GM12878 (cell line): ENCODE measurements around the gene SRSF7. TPM values are rescaled to one million over a fixed set of nuclear protein-coding genes. Genes with fewer than 3 reads are reported as not detected.

Source experiments
- ATAC-seq: fragments of 200-7000 bp; cut with Tn5 transposase; 3 replicates; pipeline ENCODE4 v1.9.1; 2020; ENCODE audit warnings: mild to moderate bottlenecking, moderate library complexity
- BruUV-seq: library from RNA; stranded (reverse); fragments of 400-500 nt; replicated peaks from 2 replicates; lab custom pipeline; 2021; lab: Mats Ljungman, UMichigan
- CTCF ChIA-PET: fragments of 300-600 bp; sonication (Branson Sonifier 250); formaldehyde crosslinking; extraction: SDS; loops from one replicate; lab custom pipeline; 2021; ENCODE audit warnings: inconsistent platforms; lab: Yijun Ruan, JAX
- POLR2A ChIA-PET: fragments of 350-600 bp; formaldehyde crosslinking; extraction: SDS; loops from one replicate; lab custom pipeline; 2021; ENCODE audit warnings: inconsistent platforms; lab: Charles Lee
- RAD21 ChIA-PET: fragments of 300-600 bp; sonication (Branson Sonifier 250); formaldehyde crosslinking; loops from one replicate; lab custom pipeline; 2023; ENCODE audit warnings: antibody characterized with exemption; ENCODE audit not compliant: unreplicated experiment; lab: Charles Lee
- SMC1A ChIA-PET: fragments of 300-600 bp; sonication (Branson Sonifier 250); formaldehyde crosslinking; loops from one replicate; lab custom pipeline; 2023; ENCODE audit not compliant: unreplicated experiment, uncharacterized antibody; lab: Charles Lee
- DNase-seq: peaks from one replicate; pipeline ENCODE4 v3.0.0-alpha.2; 2011; ENCODE audit warnings: low read depth, low spot score
- FAIRE-seq: peaks from 3 replicates; lab custom pipeline; 2011; peaks lifted over from hg19 to GRCh38; lab: Jason Lieb, UNC
- H2AFZ ChIP-seq: 2 replicates; pipeline ENCODE4 v1.6.0; 2011; ENCODE audit warnings: low read depth, low read length, control low read depth; ENCODE audit not compliant: control insufficient read depth
- H3K27ac ChIP-seq: 2 replicates; pipeline ENCODE4 v1.5.1; 2011; ENCODE audit warnings: control low read depth; ENCODE audit not compliant: control insufficient read depth, insufficient read depth
- H3K27me3 ChIP-seq, 2 experiments: replicated peaks in 1 of 2; 2 replicates each; pipeline versions ENCODE4 v1.6.0 to v1.6.1; 2011; ENCODE audit warnings: low read length in 1 of 2; ENCODE audit not compliant: control insufficient read depth in 2 of 2, insufficient read depth in 2 of 2
- H3K36me3 ChIP-seq, 2 experiments: 2 replicates each; pipeline ENCODE4 v1.5.1; 2011; ENCODE audit warnings: low read length in 1 of 2; ENCODE audit not compliant: control insufficient read depth in 2 of 2, insufficient read depth in 2 of 2
- H3K4me1 ChIP-seq: 2 replicates; pipeline ENCODE4 v1.6.1; 2011; ENCODE audit warnings: mild to moderate bottlenecking, low read length, moderate library complexity, mixed read lengths; ENCODE audit not compliant: control insufficient read depth, insufficient read depth
- H3K4me2 ChIP-seq: 2 replicates; pipeline ENCODE4 v1.6.0; 2011; ENCODE audit warnings: control low read depth; ENCODE audit not compliant: control insufficient read depth, insufficient read depth
- H3K4me3 ChIP-seq: fragments of 200-600 bp; sonication (generic); 2 replicates; pipeline ENCODE4 v1.5.1; 2016
- H3K79me2 ChIP-seq: 2 replicates; pipeline ENCODE4 v1.6.0; 2011; ENCODE audit warnings: low read length; ENCODE audit not compliant: control insufficient read depth, insufficient read depth
- H3K9ac ChIP-seq: 2 replicates; pipeline ENCODE4 v1.8.0; 2011; ENCODE audit warnings: low read length, control low read depth, mixed read lengths; ENCODE audit not compliant: control insufficient read depth, insufficient read depth
- H3K9me3 ChIP-seq: replicated peaks from 3 replicates; pipeline ENCODE4 v1.5.1; 2011; ENCODE audit warnings: mild to moderate bottlenecking, low read length; ENCODE audit not compliant: control insufficient read depth, insufficient read depth
- H4K20me1 ChIP-seq: 2 replicates; pipeline ENCODE4 v1.6.0; 2011; ENCODE audit not compliant: control insufficient read depth, insufficient read depth
- BACH1 ChIP-seq: fragments of 450-650 bp; IDR thresholded peaks from 2 replicates; pipeline ENCODE4 v1.6.1; 2017; ENCODE audit warnings: mild to moderate bottlenecking, borderline replicate concordance
- CBX3 ChIP-seq: fragments of 200-600 bp; sonication (generic); IDR thresholded peaks from 2 replicates; pipeline ENCODE4 v1.6.1; 2016; ENCODE audit warnings: low read depth, borderline replicate concordance
- CBX5 ChIP-seq: sonication (generic); IDR thresholded peaks from 2 replicates; pipeline ENCODE4 v1.6.1; 2016; ENCODE audit warnings: low read depth, moderate library complexity, mild to moderate bottlenecking, inconsistent platforms
- CREB1 ChIP-seq: IDR thresholded peaks from 2 replicates; pipeline ENCODE4 v1.6.1; 2012; ENCODE audit warnings: low read depth, mild to moderate bottlenecking, inconsistent platforms
- ETV6 ChIP-seq, 2 experiments: fragments of 450-650 bp in 1 of 2; IDR thresholded peaks in 1 of 2; conservative IDR thresholded peaks in 1 of 2; 2 replicates each; pipeline ENCODE4 v1.6.1; 2014; ENCODE audit warnings: antibody characterized with exemption in 1 of 2, borderline replicate concordance in 1 of 2, low read depth in 1 of 2, mild to moderate bottlenecking in 1 of 2, moderate library complexity in 1 of 2
- HDGF ChIP-seq: fragments of 450-650 bp; IDR thresholded peaks from 2 replicates; pipeline ENCODE4 v1.6.1; 2016; ENCODE audit warnings: antibody characterized with exemption
- MYC ChIP-seq: IDR thresholded peaks from 2 replicates; pipeline ENCODE4 v1.6.1; 2011; ENCODE audit warnings: mild to moderate bottlenecking, low read length, moderate library complexity, inconsistent platforms; ENCODE audit not compliant: insufficient read depth, insufficient replicate concordance, insufficient read length, severe bottlenecking
- RELA ChIP-seq: fragments of 450-650 bp; IDR thresholded peaks from 2 replicates; pipeline ENCODE4 v1.8.0; 2014; ENCODE audit warnings: borderline replicate concordance; ENCODE audit not compliant: partially characterized antibody
- SMAD5 ChIP-seq: IDR thresholded peaks from 2 replicates; pipeline ENCODE4 v1.6.1; 2016; ENCODE audit warnings: antibody characterized with exemption, low read depth
- SP1 ChIP-seq: IDR thresholded peaks from one replicate; pipeline ENCODE4 v1.6.1; 2011; ENCODE audit warnings: low read depth, low read length
- SRF ChIP-seq, 2 experiments: IDR thresholded peaks; 2 replicates each; pipeline ENCODE4 v1.6.1; 2011; ENCODE audit warnings: low read depth in 2 of 2, low read length in 2 of 2, mild to moderate bottlenecking in 1 of 2, moderate library complexity in 1 of 2
- YBX1 ChIP-seq: fragments of 450-650 bp; IDR thresholded peaks from 2 replicates; pipeline ENCODE4 v1.6.1; 2016; ENCODE audit warnings: antibody characterized with exemption
- ZBTB4 ChIP-seq: fragments of 450-650 bp; formaldehyde crosslinking; IDR thresholded peaks from 2 replicates; pipeline ENCODE4 v1.4.0; 2022; ENCODE audit warnings: mild to moderate bottlenecking, moderate library complexity
- WGBS: methylation state at CpG from one replicate; pipeline ENCODE4 v1.1.6; 2016; ENCODE audit warnings: low lambda C conversion rate; ENCODE audit not compliant: insufficient replicate concordance, insufficient coverage; ENCODE audit errors: missing lambda C conversion rate; 5-methylcytosine and 5-hydroxymethylcytosine counted together
- in situ Hi-C: fragments of 300-500 bp; cut with MboI; formaldehyde crosslinking; loops from 9 replicates; pipeline ENCODE4 v1.14.3; 2018; ENCODE audit warnings: mixed read lengths
- intact Hi-C: fragments of 100-400 bp; cut with micrococcal nuclease; formaldehyde crosslinking; loops from one replicate; pipeline ENCODE4 v1.14.2; 2022; ENCODE audit not compliant: unreplicated experiment
- polyA plus RNA-seq, 11 experiments: library from polyadenylated mRNA; depleted of rRNA in 4 of 11; unstranded in 6 of 11; stranded (reverse) in 5 of 11; fragments of >200 nt; fragmentation: Nextera tagmentation in 4 of 11; fragmentation: Illumina TruSeq in 1 of 11; extraction: Ambion mirVana in 4 of 11; extraction: Trizol in 1 of 11; gene quantifications; 1 replicate in 1 of 11; 2 replicates in 10 of 11; pipeline versions ENCODE4 v1.2.1 to v1.2.3, GENCODE V29; 2011 to 2016; ENCODE audit warnings: inconsistent platforms in 2 of 11, missing spikeins in 2 of 11, low read depth in 1 of 11
- total RNA-seq, 4 experiments: library from RNA; depleted of rRNA in 3 of 4; stranded (reverse); fragments of >200 nt in 3 of 4; fragmentation: Illumina TruSeq in 1 of 4; extraction: Trizol in 1 of 4; gene quantifications; 2 replicates each; pipeline versions ENCODE4 v1.2.1 to v1.2.3, GENCODE V29; 2013 to 2021

SRSF7 gene
- total and polyA plus RNA-seq, 10 of the 15 experiments (the other 5 are each of a cell fraction or from before 2014, with no cell fraction given): 205 to 785 (median 408) TPM

GRCh38 chr2:38735999-38736320 lies 15.2 kb downstream of the SRSF7 start:
- Histone ChIP-seq H3K9me3 (no peaks in the 10 kb centered on the region; the same call in 2 of the 3 replicates), H3K27ac (no peak overlapping the region), H4K20me1 (no peaks in the 10 kb centered on the region), H3K79me2 (no peaks in the 10 kb centered on the region), H3K27me3 (no peaks in the 10 kb centered on the region), H3K4me2 (no peak overlapping the region), H3K36me3 (peaks cover 4 to 8% of the 10 kb centered on the region in 2 experiments; a peak in 3 of 4 replicates), H3K4me1 (no peaks in the 10 kb centered on the region), H3K9ac (no peak overlapping the region), H3K4me3 (no peak overlapping the region), H2AFZ (no peak overlapping the region)
- FAIRE-seq (no peak), DNase-seq (no peak), ATAC-seq (no peak)
- 85% methylated on average over 4 of the region's 4 CpGs for WGBS
- RAD21 ChIA-PET: interaction anchor here (0.7 kb wide), 1 partner anchor 157 kb away, joined by 3 read pairs; no protein-coding TSS in a partner anchor
- SMC1A ChIA-PET: no interaction called here
- intact Hi-C loops: no loop called here
- in situ Hi-C loops: loop anchor here (5.0 kb wide), 1 partner anchor 199 kb away; no protein-coding TSS in a partner anchor
- TF ChIP-seq SP1: no peak
- no TSS peak for BruUV-seq
- POLR2A ChIA-PET: interaction anchor here (0.7 kb wide), 1 partner anchor 139 kb away, joined by 4 read pairs; no protein-coding TSS in a partner anchor
- CTCF ChIA-PET: interaction anchor here (0.6 to 18.7 kb wide), 2 partner anchors 100 to 158 kb away, joined by 4 to 370 read pairs; no protein-coding TSS in a partner anchor

- peaks cover 4 to 8% of the 10 kb centered on the region in 2 experiments; a peak in 3 of 4 replicates for H3K36me3 ChIP-seq
- BruUV-seq: no TSS peak
- DNase-seq (no peak), ATAC-seq (no peak), FAIRE-seq (no peak)
- H3K4me1 ChIP-seq: no peaks in the 10 kb centered on the region
- RAD21 ChIA-PET: interaction anchor here (0.6 to 2.1 kb wide), 4 partner anchors 130 to 158 kb away, joined by 3 to 7 read pairs (median 4); no protein-coding TSS in a partner anchor
- POLR2A ChIA-PET: interaction anchor here (0.6 to 1.1 kb wide), 3 partner anchors 16 to 226 kb away, joined by 3 to 5 read pairs (median 4); no protein-coding TSS in a partner anchor
- intact Hi-C loops (no loop called here), in situ Hi-C loops (loop anchor here (5.0 kb wide), 2 partner anchors 152 to 197 kb away; no protein-coding TSS in a partner anchor)
- H3K4me2 ChIP-seq: no peak overlapping the region
- H3K9ac ChIP-seq: no peak overlapping the region
- no peak overlapping the region for H3K27ac ChIP-seq
- no peaks in the 10 kb centered on the region for H3K79me2 ChIP-seq
- H2AFZ ChIP-seq: no peak overlapping the region
- H3K4me3 ChIP-seq: no peak overlapping the region
- H4K20me1 ChIP-seq: no peaks in the 10 kb centered on the region
- H3K9me3 ChIP-seq: no peaks in the 10 kb centered on the region
- 76% methylated on average over 7 of the region's 9 CpGs for WGBS
- SMC1A ChIA-PET: interaction anchor here (0.8 to 3.6 kb wide), 7 partner anchors 9 to 198 kb away, joined by 3 to 16 read pairs (median 6); no protein-coding TSS in a partner anchor
- H3K27me3 ChIP-seq: no peaks in the 10 kb centered on the region
- CTCF ChIA-PET: interaction anchor here (0.6 to 18.7 kb wide), 5 partner anchors 9 to 266 kb away, joined by 3 to 370 read pairs (median 6); no protein-coding TSS in a partner anchor
- TF ChIP-seq RELA: no peak
- TF ChIP-seq CREB1: no peak
- no peak for TF ChIP-seq BACH1
- TF ChIP-seq ZBTB4 (CRISPR knock-in tag): no peak
- TF ChIP-seq MYC: no peak
- no peak for TF ChIP-seq SRF (IDR thresholded peaks at IDR 0.05; ENCODE audit: low read depth in 2 of 2, low read length in 2 of 2)
- no peak for TF ChIP-seq HDGF
- TF ChIP-seq ETV6 (conservative IDR thresholded peaks at IDR 0.05 in 1 of 2, IDR thresholded peaks at IDR 0.05 in 1 of 2; ENCODE audit: borderline replicate concordance in 1 of 2, low read depth in 1 of 2): no peak
- no peak for TF ChIP-seq CBX3
- no peak for TF ChIP-seq SMAD5
- no peak for TF ChIP-seq YBX1
- TF ChIP-seq CBX5: no peak
Observed at GRCh38 chr2:38734299-38735058, 16.7 kb downstream of the SRSF7 start.
